ENCODE data around the gene CACNA1H.
"Not testable (repeated sequence)": the region's sequence is repeated elsewhere in the genome, so short reads cannot be mapped to it uniquely, and the experiment has no call there.

The CACNA1H gene

GRCh38 chr16:1175566-1176279 is 22.8 kb downstream of the CACNA1H start:
- no peak for DNase-seq (ENCODE audit: low read depth)

- no peak for DNase-seq (ENCODE audit: low read depth)
These were observed 23.5 kb downstream of the CACNA1H start for GRCh38 chr16:1176280-1176897.

DNA sequence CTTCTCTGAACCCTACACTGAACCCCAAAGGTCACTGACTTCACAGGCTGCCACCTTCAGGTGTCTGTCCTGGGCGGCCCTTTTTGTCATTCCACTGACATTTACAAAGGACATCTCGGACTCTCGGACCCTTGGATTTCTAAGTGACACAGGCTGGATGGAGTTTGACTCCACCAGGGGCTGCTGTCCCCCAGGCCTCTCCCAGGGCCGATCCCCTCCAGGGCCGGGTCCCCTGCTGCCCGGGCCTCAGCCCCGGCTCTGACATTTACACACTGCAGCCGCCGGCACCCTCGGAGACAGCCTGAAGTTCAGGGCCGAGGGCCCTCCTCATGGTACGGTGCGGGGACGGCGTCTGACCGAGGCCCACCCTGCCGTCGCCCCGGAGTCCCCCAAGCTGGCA is 24.1 kb downstream of the CACNA1H start:
- DNase-seq (ENCODE audit: low read depth): no peak

GRCh38 chr16:1177750-1178149 is 24.8 kb downstream of the CACNA1H start:
- DNase-seq (ENCODE audit: low read depth): no peak

DNA sequence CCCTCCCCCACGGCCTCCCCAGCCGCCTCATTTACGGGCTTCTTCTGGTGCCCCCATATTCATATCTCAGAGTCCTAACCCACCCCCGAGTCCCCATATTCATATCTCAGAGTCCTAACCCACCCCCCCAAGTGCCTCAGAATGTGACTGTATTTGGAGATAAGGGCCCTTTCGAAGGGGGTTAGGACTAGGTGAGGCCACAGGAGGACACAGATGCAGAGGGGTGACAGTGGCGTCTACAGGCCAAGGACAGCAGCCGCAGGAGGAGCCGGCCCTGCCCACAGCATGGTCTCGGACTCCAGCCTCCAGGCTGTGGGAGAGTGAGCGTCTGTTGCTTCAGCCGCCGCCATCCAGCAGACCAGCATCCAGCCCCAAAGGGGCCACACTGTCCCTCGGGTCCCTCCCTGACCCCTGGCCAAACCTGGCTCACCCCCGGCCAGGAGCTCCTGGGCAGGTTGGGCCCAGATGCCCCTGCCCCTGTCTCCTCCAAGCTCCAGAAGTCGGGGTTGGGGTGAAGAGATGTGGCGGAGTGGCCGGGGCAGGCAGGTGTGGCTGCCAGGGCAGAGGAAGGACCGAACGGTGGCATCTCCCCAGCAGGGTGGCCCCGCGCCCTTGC is 25.5 kb downstream of the CACNA1H start:
- DNase-seq (ENCODE audit: low read depth): no peak

DNA sequence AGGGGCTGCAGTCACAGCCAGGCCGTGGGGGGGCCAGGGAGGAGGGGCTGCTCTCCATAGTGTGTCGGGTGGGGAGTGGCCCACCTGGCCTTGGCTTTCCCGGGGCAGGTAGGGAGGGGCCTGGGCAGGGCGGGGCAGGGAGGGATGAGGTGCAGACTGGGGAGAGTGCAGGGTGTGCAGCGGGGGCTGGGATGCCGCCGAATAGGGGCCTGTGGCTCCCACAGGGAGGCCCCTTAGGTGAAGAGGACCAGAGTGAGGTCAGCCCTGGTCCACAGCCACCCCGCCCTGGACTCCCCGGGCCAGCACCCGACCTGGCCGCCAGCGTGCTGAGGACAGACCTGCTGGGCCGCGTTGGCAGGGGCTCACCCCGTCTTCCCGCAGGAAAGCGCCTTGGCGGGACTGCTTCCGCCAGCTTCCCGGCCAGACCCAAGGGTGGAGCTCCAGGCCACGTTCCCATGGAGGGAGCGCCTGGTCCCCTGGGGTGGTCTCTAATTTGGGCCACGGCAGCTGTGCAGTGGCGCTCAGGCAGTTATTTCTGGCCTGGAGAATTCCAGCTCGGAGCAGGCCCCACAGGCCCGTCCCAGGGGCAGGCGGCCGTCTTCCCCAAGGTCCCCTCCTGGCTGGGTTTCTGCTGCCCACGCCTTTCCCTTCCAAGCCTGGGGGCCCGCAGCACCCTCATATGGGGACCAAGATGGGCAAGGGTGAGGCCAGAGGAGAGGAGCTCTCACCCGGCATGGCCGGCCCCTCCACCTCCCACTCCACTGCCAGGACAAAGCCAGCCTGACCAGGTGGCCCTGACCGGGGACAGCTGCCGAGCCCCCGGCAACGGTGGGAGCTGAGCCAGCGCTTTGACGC is 27.9 kb downstream of the CACNA1H start:
- no peak for DNase-seq (ENCODE audit: low read depth)

DNA sequence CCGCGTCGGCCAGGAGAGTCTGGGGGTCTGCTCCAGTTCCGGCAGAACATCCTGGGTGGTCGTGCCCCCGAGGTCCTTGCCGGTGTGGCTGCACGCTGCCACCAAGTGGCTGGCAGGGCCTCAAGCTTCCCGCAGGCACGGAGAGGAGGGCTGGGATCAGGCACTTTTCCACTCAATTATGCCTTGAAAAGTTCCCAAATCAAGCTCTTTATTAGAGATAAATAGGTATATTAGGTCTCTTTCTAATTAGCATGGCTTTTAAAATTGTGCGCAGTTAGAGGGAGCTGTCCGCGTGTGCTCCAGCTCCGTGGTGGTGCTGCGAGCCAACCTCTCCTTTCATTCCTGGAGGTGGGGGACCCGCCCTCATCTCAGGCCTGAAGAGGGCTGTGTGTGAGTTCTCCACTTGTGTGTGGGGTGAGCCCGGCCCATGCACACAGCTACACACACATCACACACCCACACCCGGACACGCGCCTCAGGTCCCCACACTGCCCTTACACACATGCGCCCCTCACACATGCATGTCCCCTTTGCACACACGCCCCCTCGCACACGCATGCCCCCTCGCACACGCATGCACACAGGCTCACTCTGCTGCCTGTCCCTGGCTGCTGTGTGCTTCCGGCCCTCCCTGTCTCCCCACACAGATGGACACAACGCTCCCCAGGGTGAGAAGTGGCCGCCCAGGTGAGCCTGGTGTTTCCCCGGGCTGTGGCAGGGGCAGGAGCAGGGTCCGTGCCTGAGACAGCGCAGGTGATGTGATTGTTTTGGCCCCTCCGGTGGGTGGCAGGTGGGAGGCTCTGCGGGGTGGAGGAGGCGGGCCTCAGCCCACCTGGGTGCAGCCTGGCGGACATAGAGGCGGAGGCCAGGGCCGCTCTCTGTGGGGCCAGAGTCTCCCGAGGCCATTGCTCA is 28.8 kb downstream of the CACNA1H start:
- DNase-seq (ENCODE audit: low read depth): no peak

GRCh38 chr16:1182316-1182671 is 29.4 kb downstream of the CACNA1H start:
- no peak for DNase-seq (ENCODE audit: low read depth)

DNA sequence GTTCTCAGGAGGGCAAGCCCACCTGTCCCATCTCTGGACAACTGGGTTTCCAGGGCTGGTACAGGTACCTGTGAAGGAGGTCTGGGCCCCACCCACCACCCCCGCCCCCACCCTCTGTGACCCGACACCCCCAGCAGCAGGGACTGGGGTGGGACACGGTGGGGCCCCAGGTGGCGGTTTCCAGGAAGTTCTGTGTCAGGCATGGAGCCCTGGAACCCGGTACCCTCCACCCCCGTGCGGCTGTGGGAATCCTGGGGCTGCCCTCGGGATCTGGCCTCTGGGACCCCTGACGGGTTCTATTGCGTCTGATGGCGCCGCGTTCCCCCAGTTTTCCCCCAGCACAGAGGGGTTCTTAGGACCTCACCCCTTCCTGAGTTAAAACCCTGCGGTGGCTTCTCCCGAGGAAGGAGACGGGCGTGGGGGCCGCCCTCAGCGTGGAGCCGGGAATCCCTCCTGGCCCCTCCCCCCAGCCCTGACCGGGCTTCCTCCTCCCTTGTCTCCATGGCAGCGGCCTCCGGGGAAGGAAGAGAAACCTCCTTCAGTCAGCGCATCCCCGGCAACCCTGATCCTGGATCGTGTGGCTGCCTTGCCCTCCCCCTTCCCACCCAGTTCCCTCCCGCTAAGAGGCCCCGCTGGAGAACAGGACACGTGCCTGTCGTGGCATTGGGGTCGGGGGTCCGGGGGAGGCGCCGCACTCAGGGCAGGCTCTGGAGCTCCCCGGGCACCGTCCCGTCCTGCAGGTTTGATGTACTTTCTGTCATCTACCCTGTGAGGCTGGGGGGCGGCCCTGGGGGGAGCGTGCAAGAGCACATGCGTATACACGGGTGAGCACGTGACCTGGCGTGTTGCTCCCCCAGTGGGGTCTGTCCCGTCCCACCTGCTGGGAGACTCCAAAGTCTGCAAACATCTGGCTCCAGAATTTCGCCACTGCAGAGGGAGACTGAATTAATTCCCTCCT is 30.3 kb downstream of the CACNA1H start:
- DNase-seq (ENCODE audit: low read depth): no peak

GRCh38 chr16:1184156-1184868 is 31.4 kb downstream of the CACNA1H start:
- DNase-seq (ENCODE audit: low read depth): no peak

- DNase-seq (ENCODE audit: low read depth): no peak
These were observed 32.1 kb downstream of the CACNA1H start for GRCh38 chr16:1184980-1185379.

GRCh38 chr16:1185460-1186207 is 32.7 kb downstream of the CACNA1H start:
- DNase-seq (ENCODE audit: low read depth): not testable (repeated sequence)

DNA sequence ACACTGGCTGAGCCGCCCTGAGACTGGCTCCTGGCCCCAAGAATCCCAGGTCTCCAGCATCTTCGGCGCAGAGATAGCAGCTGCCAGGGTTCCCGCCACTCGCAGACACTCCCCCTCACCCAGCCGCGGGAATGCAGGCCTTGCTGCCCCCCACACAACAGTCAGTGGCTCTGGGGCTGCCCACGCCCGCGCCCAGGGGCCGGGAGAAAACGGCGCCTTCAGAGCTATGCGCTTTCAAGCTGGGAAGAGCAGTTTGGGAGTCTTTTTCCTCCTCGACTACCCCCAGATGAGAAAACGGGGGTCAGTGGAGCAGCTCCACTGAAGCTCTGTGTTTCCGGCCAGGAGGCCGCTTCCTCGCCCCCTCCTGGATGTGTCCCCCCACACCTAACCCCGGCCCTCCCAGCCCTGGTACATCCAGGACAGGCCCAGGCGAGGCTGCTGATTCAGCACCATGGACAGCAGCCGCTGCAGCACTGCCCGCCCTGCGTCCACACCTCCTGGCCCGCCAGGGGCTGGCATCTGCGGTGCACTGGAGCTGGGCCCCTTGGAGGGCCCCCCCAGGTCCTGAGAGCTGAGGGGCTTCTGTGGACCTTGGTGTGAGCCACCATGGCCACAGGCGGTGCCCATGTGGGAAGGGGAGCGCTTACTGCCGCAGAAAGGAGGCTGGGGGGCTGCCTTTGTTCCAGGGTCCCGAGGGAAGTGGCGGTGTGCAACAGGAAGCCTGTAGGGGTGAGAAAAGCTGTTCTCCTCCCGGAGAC is 35.7 kb downstream of the CACNA1H start:
- peak; percentile 8 for DNase-seq (ENCODE audit: low read depth)

DNA sequence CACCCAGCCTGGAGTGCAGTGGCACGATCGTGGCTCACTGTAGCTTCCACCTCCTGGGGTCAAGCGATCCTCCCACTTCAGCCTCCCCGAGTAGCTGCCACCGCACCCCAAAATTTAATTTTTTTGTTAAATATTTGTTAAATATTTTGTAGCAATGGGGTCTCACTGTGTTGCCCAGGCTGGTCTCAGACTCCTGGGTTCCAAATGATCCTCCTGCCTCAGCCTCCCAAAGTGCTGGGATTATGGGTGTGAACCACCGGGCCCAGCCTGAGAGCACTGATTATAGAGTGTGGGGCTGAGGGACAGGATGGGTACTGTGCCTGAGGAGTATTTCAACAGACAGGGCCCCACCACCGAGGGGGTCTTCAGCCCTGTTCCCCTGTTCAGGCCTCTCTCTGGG is 36.5 kb downstream of the CACNA1H start:
- DNase-seq (ENCODE audit: low read depth): no peak

DNA sequence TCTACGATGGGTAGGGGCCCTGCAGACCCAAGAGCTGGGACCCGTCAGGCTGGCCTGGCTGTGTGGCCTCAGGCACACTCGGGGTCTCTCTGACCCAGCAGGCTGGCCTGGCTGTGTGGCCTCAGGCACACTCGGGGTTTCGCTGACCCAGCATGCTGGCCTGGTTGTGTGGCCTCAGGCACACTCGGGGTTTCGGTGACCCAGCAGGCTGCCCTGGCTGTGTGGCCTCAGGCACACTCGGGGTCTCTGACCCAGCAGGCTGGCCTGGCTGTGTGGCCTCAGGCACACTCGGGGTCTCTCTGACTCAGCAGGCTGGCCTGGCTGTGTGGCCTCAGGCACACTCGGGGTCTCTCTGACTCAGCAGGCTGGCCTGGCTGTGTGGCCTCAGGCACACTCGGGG is 37.9 kb downstream of the CACNA1H start:
- DNase-seq (ENCODE audit: low read depth): not testable (repeated sequence)

DNA sequence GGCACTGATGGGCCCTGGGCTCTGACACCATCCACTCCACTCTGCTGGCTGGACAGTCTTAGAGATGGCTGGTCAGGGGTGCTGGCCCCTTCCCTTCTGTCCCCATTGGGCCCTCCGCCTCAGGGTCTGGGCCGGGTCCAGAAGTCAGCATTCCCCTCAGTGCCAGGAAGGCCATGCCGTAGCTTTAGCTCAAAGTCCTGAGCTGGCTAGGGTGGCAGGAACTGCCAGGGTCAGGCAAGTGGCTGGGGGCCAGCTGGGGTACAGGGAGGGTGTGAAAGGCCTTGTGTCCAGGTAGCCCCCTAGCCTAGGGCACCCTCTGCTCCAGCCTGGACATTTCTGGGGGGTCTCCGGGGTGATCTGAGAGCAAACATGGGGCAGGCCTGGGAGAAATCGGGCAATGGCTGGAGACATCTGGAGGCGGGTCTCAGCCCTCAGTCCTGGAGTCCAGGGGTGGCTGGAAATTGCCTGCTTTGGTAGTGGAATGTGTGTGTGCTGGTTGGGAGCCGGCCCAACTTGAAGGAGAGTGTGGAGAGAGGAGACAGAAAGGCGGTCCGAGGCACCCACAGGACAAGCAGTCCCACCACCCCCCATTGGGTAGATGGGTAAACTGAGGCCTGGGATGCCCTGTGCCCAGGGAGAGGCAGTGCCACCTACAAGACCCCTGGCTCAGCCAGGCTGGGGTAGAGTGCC is 39.6 kb downstream of the CACNA1H start:
- DNase-seq (ENCODE audit: low read depth): no peak

DNA sequence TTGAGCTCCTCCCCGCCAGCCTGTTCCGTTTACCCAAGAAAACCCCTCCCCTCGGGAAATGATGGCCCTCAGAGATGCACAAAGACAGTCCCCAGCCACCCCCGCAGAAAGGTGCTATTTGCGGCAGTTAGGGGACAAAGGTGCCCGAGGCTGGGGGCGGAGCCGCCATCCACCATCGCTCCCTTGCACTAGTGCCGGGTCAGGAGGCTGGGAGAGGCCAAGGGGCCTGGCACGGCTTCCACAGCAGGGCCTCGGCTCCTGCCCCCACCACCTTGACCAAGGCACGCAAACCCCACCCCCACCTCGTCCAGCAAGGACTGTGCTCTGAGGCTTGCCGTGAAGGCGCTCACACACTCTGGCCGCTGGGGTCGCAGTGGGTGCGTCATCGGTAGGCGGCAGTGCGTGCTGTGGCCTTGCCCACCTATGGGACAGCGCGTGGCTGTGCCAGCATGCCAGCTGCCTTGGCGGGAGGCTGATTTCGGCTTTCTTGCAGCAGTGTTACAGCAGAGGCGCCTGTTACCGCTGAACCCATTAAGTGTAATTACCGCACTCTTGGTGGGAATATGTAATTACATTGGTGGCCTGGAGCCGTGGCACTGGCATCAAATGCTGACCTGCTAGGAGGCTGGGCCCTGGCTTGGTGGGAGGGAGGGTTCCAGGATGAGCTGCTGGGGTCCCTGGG is 40.4 kb downstream of the CACNA1H start:
- no peak for DNase-seq (ENCODE audit: low read depth)
